ENCODE results near the gene POFUT1.
"Not testable (repeated sequence)": the region's sequence is repeated elsewhere in the genome, so short reads cannot be mapped to it uniquely, and the experiment has no call there.

Gene POFUT1

DNA sequence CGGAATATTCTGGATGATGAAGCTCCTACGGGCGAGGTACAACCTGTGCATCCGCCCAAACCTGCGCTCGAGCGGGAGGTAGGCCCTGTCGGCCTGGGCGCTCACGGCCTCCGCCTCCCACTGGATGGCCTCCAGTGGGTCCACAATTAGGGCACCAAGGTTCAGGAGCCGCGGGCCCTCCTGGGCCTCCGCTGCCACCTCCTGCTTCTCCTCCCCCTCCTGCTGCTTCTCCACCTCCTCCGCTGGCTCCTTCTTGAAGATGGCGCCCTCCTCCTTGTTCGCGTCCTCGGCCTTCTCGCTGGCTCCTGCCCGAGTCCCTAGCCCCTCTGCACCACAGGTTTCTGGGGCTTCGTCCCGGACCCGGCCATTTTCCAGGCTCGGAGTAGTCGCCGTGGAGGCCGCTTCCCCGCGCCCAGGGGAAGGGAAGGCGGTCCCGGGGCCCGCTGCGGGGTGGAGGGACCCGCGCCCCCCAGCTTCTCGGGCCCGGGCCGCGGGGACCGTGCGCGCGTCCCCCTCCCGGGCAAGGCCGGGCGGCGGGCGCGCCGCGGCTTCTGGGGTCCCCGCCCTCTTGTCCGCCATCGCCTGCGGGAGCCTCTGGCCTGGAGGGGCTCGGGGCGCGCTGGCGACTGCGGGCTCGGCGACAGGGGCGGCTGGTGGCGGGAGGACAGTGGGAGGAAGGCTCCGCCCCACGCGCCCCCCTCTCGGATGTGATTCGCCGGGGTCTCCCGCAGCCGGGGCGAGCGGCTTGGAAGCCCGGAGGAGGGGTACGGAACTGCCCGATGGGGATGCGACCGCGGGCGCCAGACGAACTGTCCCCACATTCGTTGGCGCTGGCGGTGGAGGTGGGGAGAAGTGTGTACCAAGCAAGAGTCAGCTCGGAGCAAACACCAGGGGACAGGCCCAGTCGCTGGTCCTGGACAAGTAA lies 17.7 kb upstream of the POFUT1 start:
- DNase-seq: peak; percentile 67 to 74

DNA sequence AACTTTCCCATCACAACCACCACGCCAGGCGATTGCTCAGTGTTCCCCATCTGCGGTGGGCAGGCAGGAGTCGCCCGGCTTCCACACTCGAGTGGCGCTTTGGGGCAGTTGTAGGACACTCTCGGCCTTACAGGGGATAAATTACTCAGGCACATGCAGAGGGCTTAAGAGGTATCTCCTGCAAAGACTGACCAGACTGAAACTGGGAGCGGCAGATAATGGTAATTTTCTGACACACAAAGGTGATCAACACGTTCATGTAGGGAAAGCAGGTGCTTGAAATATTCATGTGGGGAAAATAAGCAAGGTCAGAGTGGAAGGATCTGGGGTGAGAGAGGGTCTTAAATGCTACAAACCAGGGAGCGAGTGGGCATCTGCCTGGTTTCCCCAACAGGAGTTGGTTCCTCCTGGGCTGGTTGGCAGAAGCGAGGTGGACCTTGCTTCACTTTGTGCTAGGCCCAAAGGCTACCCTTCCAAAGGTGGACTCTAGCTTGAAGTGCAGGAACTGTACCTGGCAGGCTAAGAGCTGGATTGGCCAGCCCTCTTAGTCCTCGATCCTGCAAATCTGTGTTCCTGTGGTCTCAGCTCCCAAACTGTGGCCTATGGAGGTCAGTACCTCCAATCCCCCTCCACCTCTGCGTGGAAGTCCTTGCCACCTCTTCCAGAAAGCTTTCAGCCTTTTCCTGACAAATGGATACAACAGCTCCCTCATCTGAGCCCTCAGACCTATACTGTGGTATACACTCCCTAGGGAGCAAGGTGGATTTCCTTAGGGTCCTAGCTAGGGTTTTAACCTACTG lies 16.9 kb upstream of the POFUT1 start:
- DNase-seq: no peak

DNA sequence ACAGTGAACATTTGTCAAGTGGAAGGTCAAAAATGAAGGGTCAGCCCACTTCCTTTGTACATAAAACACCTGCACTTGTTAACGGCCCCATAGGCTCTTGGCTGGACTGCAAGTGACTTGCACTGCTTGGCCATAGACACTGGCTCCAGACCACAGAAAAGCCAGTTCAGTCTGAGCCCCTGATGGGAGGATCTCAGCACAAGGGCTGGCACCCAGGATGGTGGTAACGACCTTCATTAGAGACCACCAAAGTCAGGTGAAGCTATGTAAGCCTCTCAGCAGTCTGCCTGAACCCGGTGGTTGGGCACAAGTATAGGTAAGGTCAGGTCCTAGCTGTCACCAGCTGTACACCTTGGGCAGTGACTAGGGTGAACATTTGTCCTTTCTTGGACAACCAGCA lies 16.3 kb upstream of the POFUT1 start:
- no peak for DNase-seq

DNA sequence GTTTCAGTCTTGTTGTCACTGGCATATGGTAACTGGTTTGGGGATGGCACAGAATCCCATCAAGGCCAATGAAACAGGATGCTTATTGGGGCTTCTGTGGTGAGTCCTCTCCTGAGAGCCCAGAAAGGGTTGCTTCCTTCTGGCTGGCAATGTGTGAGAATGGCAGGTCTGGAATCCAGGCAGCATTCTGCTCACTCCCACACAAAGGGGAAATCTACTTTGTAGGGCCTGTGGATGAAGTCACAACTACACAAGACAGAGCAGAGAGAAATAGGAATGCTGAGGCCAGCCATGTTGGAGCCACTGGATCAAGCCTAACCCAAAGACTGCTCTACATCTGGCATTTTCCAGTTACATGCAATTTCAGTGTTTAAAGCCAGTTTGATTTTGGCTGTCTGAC lies 15.8 kb upstream of the POFUT1 start:
- no peak for DNase-seq

DNA sequence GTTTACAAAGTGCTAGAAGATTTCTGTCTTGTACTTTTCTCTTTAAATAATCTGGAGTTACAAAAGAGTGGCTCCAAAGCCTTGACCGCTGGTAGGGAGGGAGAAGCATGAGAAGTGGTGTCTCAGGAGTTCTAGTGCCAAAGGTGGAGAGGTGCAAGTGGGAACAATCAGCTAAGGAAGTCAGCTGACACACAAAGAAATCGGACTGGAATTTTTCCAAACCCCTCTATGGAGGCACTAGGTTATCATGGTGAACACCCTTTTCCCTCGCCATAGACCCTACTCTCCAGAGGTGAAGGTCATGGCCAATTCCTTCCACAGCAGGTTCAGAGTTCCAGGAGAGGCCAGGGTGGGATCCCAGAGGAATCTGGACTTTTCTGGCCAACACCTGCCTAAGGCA lies 15.0 kb upstream of the POFUT1 start:
- no peak for DNase-seq

DNA sequence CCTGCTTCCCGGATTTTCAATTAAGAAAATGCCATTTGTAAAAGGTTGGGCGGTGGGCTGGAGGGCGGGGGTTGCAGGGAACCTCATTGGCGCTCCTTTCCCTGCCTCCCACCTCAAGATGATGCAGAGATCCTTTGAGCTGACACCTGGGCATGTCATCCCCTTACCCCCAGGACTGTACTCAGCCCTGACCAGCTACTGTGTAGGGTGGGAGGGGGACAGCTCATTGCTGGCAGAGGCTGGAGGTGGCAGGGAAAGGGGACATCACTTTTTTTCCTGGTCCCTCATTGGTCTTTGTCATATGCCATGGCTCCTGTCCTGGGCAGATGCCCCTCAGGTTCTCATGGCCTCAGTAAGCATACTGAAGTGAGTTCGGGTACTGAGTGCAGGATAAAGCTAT lies 14.3 kb upstream of the POFUT1 start:
- DNase-seq: not testable (repeated sequence)

DNA sequence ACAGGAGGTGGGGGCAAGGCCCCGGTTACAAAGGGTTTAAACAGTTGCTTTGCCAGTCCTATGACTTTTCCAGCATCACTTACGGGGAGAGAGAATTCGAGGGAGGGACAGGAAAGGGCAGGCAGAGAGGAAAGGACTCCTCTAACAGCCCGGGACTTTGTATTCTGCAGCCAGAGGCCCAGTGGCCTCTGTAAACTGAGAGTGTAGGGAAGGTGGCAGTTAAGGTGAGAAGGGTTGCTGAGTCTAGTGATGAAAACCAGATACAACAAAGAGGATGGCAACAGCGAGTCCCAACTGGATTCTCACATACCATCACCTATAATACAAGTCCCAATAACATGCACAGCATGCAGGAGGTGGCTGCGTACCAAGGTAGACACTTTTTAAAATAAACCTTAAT lies 13.7 kb upstream of the POFUT1 start:
- DNase-seq: no peak

DNA sequence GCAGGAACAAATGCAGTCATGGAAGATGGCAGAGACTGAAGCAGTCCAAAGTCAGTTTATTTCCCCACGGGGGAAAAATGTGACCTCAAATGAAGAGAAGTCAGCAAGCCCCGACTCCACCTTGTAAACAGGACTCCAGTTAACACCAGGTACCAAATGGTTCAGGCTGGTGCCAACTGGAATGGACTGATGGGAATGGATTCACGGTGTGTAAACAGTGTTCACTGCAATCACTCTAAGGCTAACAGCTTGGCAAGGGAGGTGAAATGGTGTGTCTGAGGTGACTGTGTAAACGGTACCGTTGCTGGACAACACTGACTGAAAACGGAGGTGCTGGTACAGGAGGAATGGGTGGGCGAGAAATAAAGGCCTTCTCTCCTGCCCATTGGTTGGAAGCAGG lies 12.1 kb upstream of the POFUT1 start:
- DNase-seq: no peak

DNA sequence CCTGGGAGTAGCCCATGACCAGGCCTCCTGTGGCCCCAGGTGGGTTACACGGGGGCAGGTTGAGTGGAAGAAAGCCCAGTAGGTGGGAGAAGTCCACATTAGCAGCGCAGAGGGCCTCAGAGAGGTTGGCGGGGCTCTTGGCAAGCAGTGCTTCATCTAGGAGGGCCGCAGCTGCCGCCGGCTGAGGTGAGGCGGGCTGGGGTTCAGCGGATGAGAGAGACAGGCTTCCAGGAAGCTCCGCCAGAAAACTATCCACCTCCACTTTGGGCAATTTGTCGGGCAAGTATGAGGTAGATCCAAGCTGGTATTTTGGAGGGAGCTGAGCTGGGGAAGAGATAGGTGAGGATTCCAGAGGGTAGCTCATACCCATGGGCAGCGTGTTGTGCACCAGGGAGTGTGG lies 11.1 kb upstream of the POFUT1 start:
- DNase-seq: not testable (repeated sequence)

DNA sequence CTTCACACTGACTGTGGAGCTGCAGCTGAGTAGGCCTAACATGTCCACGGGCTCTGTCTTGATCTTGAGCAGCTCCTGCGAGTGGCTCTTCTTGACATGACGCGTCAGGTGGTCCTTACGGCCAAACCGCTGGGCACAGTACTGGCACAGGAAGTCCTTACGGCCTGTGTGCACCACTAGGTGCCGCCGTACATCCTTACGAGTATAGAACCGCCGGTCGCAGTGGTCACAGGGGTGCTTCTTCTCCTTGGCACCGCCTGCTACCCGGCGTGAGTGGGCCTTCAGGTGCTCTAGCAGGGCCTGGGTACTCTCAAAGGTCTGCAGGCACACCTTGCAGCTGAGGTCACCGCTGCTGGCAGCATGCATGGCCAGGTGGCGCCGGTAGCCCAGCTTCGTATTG lies 10.5 kb upstream of the POFUT1 start:
- not testable (repeated sequence) for DNase-seq

DNA sequence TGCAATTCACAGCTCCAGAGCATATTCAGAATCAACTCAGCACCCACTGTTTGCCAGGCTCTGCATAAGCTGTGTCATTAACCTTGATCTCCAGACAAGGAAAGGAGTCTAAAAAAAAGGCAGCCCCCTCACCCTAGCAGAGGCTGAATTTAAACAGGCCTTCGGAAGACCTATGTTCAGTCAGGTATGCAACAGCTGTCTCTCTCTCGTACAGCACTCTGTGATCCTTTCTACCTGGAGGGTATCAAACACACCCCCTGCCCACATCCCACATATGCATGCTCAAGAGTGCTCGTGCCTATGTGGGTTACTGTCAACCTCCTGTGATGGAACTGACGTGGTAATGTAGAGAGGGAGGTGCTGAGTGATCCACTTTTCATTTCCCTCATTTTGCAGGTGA lies 8.7 kb upstream of the POFUT1 start:
- DNase-seq: no peak

DNA sequence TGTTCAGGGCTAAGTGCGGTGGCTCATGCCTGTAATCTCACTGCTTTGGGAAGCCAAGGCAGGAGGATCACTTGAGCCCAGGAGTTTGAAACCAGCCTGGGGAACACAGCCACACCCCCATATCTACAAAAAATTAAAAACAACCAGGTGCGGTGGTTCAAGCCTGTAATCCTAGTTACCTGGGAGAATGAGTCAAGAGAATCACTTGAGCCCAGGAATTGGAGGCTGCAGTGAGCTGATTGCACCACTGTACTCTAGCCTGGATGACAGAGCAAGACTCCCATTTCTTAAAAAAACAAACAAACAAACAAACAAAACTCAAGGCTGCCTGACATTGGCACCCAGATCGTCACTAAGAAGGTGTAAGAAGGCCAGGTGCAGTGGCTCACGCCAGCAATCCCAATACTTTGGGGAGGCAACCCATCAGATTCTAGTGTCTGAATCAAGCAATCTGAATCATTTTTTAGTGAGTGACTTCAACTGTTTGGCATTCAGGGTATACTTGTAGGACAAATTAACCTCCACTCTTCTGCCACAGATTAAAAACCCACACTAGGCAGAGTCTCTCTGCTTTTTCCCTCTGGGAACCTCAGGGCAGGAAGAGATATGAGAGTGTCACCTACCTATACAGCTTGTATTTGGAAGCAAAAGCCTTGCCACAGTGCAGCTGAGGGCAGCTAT lies 6.2 kb upstream of the POFUT1 start:
- no peak for DNase-seq

DNA sequence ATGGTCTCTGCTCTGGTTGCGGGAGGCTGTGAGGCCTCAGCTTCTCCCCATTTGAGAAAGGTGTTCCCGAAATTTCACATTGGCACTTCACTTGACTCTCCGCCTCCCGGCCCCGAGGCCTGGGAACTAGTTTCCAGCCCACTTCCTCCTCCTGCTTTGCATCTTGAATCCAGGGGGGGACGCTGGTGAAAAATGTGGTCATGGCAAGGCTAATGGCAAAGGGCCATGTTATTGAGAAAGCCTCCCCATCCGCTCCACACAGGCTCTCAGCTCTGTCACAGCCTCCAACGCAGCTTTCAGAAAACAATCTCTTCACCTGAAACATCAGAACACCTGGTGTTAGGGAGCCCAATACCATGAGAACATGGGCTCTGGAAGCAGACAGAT lies 5.7 kb upstream of the POFUT1 start:
- DNase-seq: no peak

DNA sequence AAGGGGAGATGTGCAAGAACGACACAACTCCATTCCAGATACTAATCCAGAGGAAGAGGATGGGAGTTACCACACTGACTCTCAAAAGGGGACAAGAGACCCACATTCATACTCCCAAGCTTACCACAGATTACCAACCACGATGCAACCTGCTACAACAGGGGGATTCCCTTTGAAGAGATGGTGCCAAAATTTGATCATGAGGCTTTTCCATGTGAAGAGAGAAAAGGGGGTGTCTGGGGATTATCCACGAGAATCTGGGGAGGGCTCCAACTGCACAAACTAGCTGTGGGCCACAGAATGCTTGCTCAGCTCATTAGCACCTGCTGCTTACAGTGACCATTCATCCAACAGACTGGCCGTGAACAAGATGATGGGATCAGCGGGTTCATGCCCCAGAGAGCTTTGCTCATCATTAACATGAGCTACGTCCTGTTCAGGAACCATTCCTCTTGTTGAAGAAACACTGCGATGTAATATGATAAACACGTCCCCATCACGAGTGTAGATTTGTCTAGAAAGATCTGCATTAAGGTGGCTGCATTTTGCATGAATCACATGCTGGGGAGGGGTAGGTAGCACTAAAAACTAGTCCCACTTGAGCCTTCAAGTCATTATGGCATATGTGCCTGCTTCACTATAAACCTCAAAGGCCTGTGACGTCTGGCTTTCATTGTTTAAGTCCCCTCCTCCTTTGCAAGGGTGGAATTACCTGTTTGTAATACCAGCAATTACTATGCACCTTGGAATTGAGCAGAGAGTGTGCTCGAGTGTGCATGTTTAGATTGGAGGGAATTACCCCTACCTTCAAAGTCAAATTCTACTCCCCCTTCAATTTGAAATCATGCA lies 4.1 kb upstream of the POFUT1 start:
- peak in 1 of 2 experiments; percentile 44 for DNase-seq

DNA sequence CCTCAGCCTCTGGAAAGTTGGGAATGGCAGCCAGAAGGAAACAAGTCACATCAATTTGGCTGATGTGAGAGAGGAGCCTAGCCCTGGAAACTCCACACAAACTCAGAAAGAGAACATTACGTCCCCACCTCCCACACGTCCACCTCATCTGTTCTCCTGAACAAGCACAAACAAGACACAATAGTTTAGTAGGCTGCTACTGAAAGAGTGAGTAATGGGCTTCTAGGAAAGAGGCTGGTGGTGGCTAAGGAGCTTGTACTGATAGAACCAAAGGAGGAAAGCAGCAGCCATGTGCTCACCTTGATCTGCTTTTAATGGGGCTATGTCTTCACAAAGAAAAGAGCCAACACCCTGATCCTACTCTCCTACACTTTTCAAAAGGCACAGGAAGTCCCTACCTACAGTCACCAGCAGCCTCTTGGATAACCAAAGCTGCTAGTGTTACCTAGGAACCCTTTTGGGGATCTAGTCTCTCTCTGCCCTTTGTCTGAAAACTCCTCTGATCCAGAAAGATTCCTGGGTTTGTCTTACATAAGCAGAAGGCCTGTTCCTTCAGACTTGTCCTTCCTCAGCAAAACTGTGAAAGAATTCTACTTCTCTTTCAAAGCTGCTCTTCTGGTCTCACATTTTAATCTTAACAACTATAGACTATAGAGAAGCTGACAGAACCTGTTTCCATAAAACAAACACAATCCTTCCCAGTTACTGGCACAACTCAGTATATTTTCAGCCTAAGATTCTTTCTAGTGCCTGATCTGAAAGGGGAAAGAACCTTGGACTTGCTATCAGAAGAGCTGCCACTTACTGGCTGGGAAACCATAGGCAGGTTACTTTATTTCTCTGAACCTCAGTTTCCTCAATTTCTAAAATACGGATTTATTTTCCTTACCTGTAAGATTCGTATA lies 3.2 kb upstream of the POFUT1 start:
- peak; percentile 78 to 88 for DNase-seq

DNA sequence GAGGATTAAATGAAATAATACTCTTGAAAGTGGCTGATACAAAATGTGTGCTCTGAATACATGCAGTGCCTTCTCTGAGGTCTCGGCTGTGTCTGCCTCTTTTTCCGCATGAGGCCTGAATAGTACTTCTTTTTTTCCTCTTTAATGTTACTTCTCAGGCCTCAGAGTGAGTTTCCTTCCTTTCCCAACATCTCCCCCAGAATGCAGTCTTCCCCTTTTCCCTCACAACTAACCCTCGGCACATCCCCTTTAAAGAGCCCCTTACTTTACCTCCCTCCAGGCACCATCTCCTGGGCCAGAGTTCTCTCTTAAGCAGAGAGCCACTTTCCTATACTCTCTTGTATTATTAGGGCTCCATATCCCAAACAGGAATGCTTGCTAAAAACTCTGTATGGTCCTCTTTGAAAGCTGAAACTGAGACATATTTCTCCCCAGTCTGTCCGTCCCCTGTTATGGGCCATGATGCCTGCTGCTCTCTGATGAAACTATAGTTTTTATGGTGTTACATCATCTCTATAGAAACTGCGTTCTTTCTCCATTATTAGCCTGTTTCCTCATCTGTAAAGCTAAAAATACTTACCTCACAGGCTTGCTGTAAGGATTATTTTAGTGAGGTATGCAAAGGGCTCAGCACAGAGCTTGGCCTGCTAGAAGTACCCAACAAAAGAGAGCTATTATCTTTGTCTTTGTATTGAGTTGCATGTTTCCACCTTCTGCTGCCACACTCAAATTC lies 2.4 kb upstream of the POFUT1 start:
- no peak for DNase-seq

DNA sequence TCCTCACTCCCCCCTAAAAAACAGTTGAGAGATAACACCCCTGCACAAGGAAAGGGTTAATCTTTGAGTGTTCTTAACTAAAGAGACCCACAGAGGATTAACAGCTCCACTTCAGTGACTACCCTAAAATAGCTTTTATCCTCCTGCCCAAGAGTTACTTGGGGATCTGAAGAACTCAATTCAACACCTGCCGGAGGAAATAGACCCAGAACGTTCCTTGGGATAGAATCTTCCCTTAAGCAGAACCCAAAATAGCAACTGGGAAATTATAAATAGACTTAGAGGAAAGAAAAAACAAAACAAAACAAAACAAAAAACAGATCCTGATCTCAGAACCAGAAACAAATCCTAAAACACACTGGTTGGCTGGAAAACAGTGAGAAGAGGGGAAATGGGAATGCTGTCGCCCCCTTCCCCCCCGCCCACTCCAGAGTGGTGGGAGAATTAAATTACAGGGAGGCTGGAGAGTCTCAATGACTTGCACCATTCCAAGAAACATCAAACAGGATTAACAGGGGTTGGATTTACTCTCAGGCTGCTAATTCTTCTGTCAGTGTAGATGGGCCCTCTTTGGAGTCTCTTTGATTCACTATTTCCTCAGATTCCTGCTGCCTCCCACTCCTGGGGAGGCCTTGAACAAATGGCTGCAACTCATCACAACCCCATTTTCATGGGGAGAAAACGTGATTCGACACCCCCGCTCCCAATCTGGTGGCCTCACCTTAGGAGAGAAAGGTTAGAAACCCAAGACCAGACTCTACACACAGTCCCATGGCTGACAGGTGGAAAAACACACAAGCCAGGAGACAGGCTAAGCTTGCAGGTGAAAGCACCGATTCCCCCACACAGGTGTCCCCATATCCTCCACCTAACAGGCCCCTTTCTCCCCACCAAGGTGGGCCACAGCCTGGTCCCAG lies 1.6 kb upstream of the POFUT1 start:
- peak; percentile 36 to 39 for DNase-seq

DNA sequence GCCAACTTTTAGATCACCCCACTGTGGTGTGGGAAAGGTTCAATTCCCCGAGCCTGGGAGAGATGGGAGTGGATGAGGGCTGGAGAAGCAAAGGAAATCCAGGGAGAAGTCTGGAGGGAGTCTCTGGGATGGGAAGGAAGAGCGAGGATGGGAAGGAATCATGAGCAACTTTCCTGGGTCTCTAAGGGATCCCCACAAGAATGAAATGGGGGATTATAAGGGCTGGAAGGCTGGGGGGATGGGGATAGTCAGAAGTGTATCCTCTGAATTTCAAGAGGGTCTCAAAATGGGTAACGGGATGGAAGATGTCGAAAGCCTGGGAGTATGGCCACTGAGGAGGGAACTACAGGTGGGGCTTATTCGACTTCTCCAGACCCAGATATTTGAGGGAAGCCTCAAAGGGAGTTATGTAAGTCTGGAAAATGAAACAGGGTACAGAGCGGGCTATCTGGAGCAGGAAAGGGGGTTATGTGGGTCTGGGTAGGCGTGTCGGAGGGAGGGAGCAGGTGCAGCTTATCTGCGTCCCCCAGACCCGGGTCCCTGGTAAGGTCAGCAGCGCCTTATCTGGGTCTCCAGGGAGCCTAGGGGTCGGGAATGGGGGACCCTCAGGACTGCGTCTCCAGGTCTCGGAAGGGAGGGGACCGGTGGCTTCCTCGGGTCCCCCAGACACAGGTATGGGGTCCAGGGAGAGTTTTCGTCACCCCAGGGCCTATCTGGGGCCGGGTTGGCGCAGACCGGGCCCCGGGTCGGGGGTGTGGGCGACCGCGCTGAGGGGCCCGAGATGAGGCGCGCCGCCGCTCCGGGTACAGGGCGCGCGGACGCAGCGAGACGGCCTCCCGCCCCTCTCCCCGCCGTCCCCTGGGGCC lies 687 bp upstream of the POFUT1 start:
- peak in 1 of 2 experiments; percentile 44 for DNase-seq

Data from activated CD4-positive, alpha-beta T cell treated with anti-CD3 and anti-CD28 coated beads, Interleukin-2, amount 50 U/mL, for 48 hours (primary cell).